Measurements from ENCODE around the gene FHL2.

The FHL2 gene

DNA sequence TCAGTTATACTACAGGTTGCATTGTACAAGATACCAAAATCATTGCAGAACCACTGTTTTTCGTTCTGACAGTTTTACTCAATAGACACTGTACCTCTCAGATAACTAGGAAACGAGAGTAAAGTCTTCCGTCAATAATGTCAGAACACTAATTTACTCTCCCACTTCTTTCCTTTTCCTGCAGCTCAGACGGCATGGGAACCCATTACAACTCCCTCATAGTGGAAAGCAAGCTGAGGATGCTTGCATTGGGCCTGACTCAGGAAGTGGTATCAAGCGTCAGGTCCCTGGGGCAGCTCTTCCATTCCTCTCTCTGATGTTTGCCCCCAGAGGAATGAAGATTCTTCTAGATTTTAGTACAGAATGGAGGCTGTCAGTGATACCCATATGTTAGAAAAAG lies 23.9 kb upstream of the FHL2 start:
- DNase-seq (ENCODE audit: low read depth): no peak

DNA sequence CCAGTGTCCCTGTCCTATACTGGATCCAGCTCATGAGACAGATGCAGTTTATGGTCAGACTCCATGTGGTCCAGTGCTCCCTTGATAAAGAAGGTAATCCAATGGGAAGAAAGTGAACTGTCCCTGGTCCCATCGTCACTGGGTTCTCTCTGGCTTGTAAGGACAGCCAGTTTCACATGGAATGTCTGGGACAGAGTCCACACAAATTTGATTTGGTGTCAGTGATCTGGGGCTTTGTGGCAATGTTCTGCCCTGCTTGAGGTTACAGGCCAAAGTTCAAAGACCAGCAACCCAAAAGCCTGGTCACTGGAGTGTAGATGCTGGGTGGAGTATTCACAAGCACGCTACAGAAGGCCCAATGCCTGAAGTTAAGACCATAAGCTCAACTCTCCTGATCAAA lies 22.2 kb upstream of the FHL2 start:
- no peak for DNase-seq (ENCODE audit: low read depth)

DNA sequence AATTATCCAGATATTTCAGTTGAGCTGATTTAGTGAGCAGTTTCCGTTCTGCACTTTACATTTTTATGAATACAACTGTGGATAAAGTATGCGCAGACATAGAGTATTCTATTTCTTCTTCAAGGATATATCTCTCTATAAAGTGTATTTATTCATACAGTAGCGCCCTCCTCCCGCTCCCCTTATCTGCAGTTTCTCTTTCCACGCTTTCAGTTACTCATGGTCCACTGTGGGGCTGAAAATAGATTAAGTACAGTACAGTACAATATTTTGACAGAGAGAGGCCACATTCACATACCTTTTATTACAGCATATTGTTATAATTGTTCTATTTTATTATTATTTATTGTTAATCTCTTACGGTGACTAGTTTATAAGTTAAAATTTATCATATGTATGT lies 19.7 kb upstream of the FHL2 start:
- no peak for DNase-seq (ENCODE audit: low read depth)

DNA sequence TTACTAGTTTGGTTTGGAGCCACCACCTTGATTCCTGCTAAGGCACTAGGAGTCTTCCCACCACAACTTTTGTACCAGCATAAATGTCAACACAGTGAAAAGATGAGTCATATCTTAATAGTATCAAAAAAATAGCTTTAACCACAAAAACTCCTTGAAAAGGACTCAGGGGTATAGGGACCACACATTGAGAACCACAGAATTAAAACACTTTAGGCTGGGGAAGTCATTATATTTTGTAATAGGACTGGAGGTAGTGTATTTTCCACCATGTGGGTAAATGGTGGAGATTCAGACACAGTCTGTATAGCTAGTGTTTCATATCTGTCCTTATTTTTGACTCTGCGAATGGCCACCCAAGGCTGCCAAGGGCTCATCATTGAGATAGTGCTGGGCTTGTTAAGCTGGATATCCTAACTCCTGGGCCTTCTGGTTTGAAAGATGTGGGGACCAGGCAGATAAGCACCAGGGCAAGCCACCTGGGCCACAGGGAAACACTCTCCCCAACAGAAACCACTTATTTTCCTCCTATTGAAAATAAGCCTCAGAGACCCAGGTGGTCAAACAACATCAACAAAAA lies 19.1 kb upstream of the FHL2 start:
- DNase-seq (ENCODE audit: low read depth): no peak

DNA sequence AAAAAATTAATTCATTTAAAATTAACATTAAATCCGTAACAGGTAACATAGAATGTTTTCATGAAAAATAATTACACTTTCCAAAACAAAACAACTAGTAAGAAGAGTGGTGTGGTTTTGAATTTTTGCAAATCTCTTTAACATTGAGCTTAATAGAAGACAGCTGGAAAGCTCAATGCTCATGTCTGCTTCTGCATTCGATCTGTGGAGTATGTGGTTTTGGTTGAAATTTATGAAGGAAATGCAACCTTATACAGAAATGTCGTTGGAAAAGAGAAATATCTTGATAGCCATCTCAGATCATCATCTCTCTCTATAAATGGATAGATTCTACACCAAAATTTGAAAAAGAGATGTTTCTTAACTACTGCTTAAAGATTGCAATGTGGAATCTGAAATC lies 17.3 kb upstream of the FHL2 start:
- DNase-seq (ENCODE audit: low read depth): no peak

- no peak for DNase-seq (ENCODE audit: low read depth)
These were observed 16.2 kb upstream of the FHL2 start for GRCh38 chr2:105415007-105415406.

GRCh38 chr2:105413206-105413605 lies 14.4 kb upstream of the FHL2 start:
- no peak for DNase-seq (ENCODE audit: low read depth)

GRCh38 chr2:105412584-105412983 lies 13.7 kb upstream of the FHL2 start:
- DNase-seq (ENCODE audit: low read depth): no peak

DNA sequence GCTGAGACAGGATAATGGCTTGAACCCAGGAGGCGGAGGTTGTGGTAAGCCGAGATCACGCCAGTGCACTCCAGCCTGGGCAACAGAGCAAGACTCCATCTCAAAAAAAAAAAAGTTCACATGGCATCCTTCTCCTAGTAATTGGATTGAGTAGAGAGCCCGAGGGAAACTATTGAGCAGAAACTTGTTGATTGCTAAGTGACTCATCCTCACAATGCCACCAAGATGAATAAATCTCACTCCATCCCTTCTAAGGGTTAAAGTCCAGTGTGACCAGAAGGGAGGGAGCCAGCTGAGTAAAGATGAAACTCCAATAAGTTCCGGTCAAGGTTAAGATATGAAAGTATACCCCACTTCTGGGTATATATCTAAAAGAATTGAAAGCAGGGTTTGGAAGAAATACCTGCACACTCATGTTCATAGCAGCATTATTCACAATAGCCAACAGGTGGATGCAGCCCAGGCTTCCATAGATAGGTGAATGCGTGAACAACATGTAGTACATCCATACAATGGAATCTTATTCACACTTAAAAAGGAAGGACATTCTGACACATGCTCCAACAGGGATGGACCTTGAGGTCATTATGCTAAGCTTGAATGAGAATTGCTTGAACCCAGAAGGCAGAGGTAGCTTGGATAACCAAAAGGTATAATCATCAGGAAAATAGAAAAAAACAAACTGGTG lies 13.0 kb upstream of the FHL2 start:
- DNase-seq (ENCODE audit: low read depth): no peak

- DNase-seq (ENCODE audit: low read depth): no peak
These were observed 11.7 kb upstream of the FHL2 start for GRCh38 chr2:105410554-105410953.

GRCh38 chr2:105409717-105410116 lies 10.9 kb upstream of the FHL2 start:
- DNase-seq (ENCODE audit: low read depth): no peak

DNA sequence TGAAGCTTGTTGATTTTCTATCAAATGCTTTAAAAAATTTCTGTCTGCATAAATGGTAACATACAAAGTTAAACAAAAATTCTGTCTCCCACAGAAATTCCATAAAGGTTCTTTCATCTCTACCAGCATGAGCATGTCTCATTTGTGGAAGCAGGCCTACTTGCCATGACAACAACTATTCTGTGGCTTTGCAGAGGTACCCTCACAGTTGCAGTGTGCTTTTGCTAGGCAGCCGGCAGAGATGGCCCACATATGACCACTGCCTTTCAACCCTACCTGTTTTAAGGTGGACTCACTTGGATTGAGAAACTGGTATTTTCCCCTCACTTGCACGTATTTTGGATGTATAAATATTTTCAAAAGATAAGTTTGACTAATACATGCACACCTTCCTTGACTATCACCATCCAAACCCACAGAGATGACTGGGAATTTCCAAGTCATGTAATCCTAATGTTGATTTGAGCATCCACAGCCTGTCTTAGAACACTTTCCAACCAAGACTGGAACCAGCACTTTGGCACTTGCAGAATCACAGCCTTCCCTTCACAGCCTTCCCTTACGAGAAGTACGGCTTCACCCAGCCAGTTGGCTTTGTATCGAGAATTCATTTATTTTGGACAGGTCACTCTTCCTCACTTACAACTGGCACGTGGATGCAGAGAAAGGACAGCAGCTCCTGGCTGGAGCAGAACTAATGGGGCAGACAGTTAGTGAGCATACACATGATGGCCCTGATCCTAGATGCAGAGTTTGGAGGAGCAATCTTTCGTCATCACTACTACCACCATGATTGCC lies 9.3 kb upstream of the FHL2 start:
- DNase-seq (ENCODE audit: low read depth): no peak

- DNase-seq (ENCODE audit: low read depth): no peak
These were observed 7.4 kb upstream of the FHL2 start for GRCh38 chr2:105406221-105406620.

GRCh38 chr2:105405291-105405690 lies 6.4 kb upstream of the FHL2 start:
- no peak for DNase-seq (ENCODE audit: low read depth)

- DNase-seq (ENCODE audit: low read depth): no peak
These were observed 5.9 kb upstream of the FHL2 start for GRCh38 chr2:105404736-105405135.

DNA sequence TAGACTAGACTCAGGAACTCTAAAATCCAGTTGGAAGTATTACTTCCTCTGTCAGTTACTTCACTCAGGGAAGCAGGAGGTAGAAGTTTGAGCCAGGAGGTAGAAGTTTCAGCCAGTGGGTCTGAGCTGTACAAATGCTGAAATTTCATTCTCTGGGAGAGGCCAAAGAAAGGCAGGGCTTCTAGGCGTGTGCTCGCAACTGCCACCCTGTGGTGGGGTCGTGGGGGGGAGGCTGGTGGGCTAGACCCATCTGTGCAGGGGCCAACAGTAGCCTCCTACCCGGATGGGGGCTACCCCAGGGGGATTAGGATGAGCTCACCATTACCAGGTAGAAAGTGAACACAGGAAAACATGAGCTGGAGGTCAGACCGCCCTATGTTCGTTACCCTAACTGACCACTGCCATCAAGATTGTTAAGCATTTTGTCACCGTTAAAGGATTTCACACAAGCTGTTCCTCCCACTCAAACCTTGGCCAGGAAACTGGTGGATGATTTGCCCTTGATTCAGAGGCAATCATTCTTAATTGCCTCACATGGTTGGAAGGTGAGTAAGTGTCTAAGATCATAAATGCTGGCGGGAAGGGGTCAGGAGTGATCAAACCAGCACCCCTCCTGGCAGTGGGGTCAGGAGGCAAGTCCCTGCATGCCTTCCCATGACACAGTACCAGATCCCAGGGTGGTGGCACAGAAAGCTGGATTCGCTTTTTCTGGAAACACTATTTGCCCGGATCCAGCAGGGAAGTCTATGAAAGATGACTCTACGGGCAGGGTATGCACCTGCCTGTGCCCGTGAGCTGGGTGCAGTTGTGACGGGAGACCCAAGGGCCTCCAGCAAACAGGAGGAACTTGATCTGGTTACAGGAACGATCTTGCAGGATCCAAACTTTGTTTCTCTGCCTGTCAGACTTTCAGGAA lies 5.2 kb upstream of the FHL2 start:
- DNase-seq (ENCODE audit: low read depth): no peak

DNA sequence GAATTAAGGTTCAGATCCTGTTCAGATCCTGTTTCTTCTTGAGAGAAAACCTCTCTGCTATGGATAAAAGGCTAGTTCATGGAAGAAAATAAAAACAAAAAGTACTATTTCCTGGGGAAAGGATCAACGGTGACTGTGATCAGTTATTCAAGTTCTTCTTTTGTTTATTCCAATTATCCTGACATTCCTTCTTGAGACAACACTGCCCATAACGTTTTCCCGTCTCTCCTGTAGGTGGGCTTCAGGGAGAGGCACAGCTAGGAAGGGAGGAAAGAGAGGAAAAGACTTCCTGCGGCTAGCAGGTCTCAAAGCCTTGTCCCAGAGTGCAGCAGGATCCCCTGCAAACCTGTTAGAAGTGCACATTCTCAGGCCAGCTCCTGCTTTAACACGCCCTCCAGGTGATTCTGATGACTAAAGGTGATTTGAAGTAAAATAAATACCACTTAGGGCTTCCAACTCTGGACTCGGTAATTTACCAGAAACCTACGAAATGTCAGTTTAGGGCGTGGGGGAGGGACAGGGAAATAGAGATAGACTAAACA lies 4.5 kb upstream of the FHL2 start:
- DNase-seq (ENCODE audit: low read depth): no peak

- no peak for DNase-seq (ENCODE audit: low read depth)
These were observed 4.0 kb upstream of the FHL2 start for GRCh38 chr2:105402809-105403208.

- no peak for DNase-seq (ENCODE audit: low read depth)
These were observed 3.0 kb upstream of the FHL2 start for GRCh38 chr2:105401867-105402266.

GRCh38 chr2:105400138-105400540 lies 1.3 kb upstream of the FHL2 start:
- no peak for DNase-seq (ENCODE audit: low read depth)

- no peak for DNase-seq (ENCODE audit: low read depth)
These were observed 483 bp upstream of the FHL2 start for GRCh38 chr2:105399207-105399861.

GRCh38 chr2:105397953-105398335 lies 907 bp downstream of the FHL2 start:
- no peak for DNase-seq (ENCODE audit: low read depth)

Measured in stimulated activated CD8-positive, alpha-beta memory T cell treated with anti-CD3 and anti-CD28 coated beads, Interleukin-15, amount 100 ng/mL, for 1 hour (primary cell).